Vagina (tissue), 2 donors: Measurements from ENCODE around the gene PLEKHB1. TPM values are rescaled to one million over a fixed set of nuclear protein-coding genes. Genes with fewer than 3 reads are reported as not detected.
"Not testable (repeated sequence)": the region's sequence is repeated elsewhere in the genome, so short reads cannot be mapped to it uniquely, and the experiment has no call there.

Experiments used
- DNase-seq, 2 donors: peaks; one replicate each; pipeline ENCODE4 v3.0.0-alpha.2; 2017; ENCODE audit errors: extremely low spot score in 2 of 2
- H3K27ac ChIP-seq: fragments of 200-600 bp; sonication (generic); one replicate; pipeline ENCODE4 v1.5.1; 2019
- H3K27me3 ChIP-seq: fragments of 200-600 bp; sonication (generic); one replicate; pipeline ENCODE4 v1.5.1; 2019
- H3K36me3 ChIP-seq, 2 donors: fragments of 200-600 bp; sonication (generic); one replicate each; pipeline ENCODE4 v1.5.1; 2017 to 2019
- H3K4me1 ChIP-seq: fragments of 200-600 bp; sonication (generic); one replicate; pipeline ENCODE4 v1.5.1; 2019
- H3K4me3 ChIP-seq, 2 donors: fragments of 200-600 bp; sonication (generic); 1 replicate in 1 of 2; 2 replicates in 1 of 2; pipeline ENCODE4 v1.5.1; 2016 to 2019
- H3K9me3 ChIP-seq: fragments of 200-600 bp; sonication (generic); one replicate; pipeline ENCODE4 v1.5.1; 2019
- CTCF ChIP-seq, 3 experiments: fragments of 450-650 bp in 2 of 3; fragments of 200-600 bp in 1 of 3; sonication (generic) in 1 of 3; IDR thresholded peaks; one replicate each; pipeline ENCODE4 v1.5.1; 2017 to 2019; ENCODE audit warnings: antibody characterized with exemption in 3 of 3, mild to moderate bottlenecking in 2 of 3, moderate library complexity in 2 of 3
- POLR2A ChIP-seq, 2 donors: fragments of 450-650 bp; IDR thresholded peaks; one replicate each; pipeline ENCODE4 v1.6.1; 2017; ENCODE audit warnings: antibody characterized with exemption in 2 of 2, mild to moderate bottlenecking in 2 of 2, moderate library complexity in 2 of 2
- POLR2AphosphoS5 ChIP-seq, 2 donors: sonication (generic); formaldehyde crosslinking; IDR thresholded peaks; one replicate each; pipeline ENCODE4 v1.9.0; 2017; ENCODE audit warnings: antibody characterized with exemption in 2 of 2, mild to moderate bottlenecking in 2 of 2, low read depth in 1 of 2; ENCODE audit not compliant: insufficient read depth in 1 of 2
- intact Hi-C: fragments of 100-400 bp; cut with DNase I; formaldehyde crosslinking; loops from one replicate; pipeline ENCODE4 v1.15.1; 2023
- total RNA-seq: library from RNA; depleted of rRNA; stranded (reverse); fragments of >200 nt; gene quantifications from one replicate; pipeline ENCODE4 v1.2.3, GENCODE V29; 2016

PLEKHB1 gene
- total RNA-seq, 1 donor from 2014 or later: 7.9 TPM

- intact Hi-C loops: loop anchor here (5.0 kb wide), 1 partner anchor 258 kb away; no protein-coding TSS in a partner anchor
- Histone ChIP-seq H3K36me3 (no peaks in the 10 kb centered on the region), H3K27ac (no peak overlapping the region), H3K9me3 (no peaks in the 10 kb centered on the region), H3K4me3 (no peak overlapping the region), H3K4me1 (peaks cover 11% of the 10 kb centered on the region), H3K27me3 (no peaks in the 10 kb centered on the region)
- no peak for TF ChIP-seq POLR2AphosphoS5 (IDR thresholded peaks at IDR 0.05; ENCODE audit: insufficient read depth in 1 of 2, low read depth in 1 of 2)
- no peak for TF ChIP-seq CTCF (IDR thresholded peaks at IDR 0.05)
- no peak for TF ChIP-seq POLR2A (IDR thresholded peaks at IDR 0.05)
- DNase-seq: no peak
Measured at GRCh38 chr11:73664877-73665276, 18.5 kb downstream of the PLEKHB1 start.

GRCh38 chr11:73667891-73668290 is 21.5 kb downstream of the PLEKHB1 start:
- Histone ChIP-seq H3K36me3 (no peaks in the 10 kb centered on the region), H3K4me3 (no peak overlapping the region), H3K27me3 (no peaks in the 10 kb centered on the region), H3K4me1 (peaks cover 6% of the 10 kb centered on the region), H3K9me3 (no peaks in the 10 kb centered on the region), H3K27ac (no peak overlapping the region)
- TF ChIP-seq CTCF (IDR thresholded peaks at IDR 0.05) (no peak), POLR2AphosphoS5 (IDR thresholded peaks at IDR 0.05; ENCODE audit: insufficient read depth in 1 of 2, low read depth in 1 of 2) (no peak), POLR2A (IDR thresholded peaks at IDR 0.05) (no peak)
- DNase-seq: no peak
- intact Hi-C loops: no loop called here

- H3K9me3 ChIP-seq: no peaks in the 10 kb centered on the region
- no peaks in the 10 kb centered on the region for H3K4me1 ChIP-seq
- H3K27me3 ChIP-seq: no peaks in the 10 kb centered on the region
- intact Hi-C loops: no loop called here
- no peak overlapping the region for H3K4me3 ChIP-seq
- H3K36me3 ChIP-seq: no peaks in the 10 kb centered on the region
- DNase-seq: no peak
- TF ChIP-seq POLR2AphosphoS5 (IDR thresholded peaks at IDR 0.05; ENCODE audit: insufficient read depth in 1 of 2, low read depth in 1 of 2) (no peak), CTCF (IDR thresholded peaks at IDR 0.05) (no peak), POLR2A (IDR thresholded peaks at IDR 0.05) (no peak)
- no peak overlapping the region for H3K27ac ChIP-seq
Measured at GRCh38 chr11:73670808-73671207, 24.4 kb downstream of the PLEKHB1 start.

GRCh38 chr11:73671701-73672100 is 25.3 kb downstream of the PLEKHB1 start:
- intact Hi-C loops: no loop called here
- Histone ChIP-seq H3K27ac (no peak overlapping the region), H3K4me1 (no peaks in the 10 kb centered on the region), H3K4me3 (no peak overlapping the region), H3K27me3 (no peaks in the 10 kb centered on the region), H3K9me3 (no peaks in the 10 kb centered on the region), H3K36me3 (peaks cover 0 to 3% of the 10 kb centered on the region in 2 donors)
- no peak for TF ChIP-seq CTCF (IDR thresholded peaks at IDR 0.05)
- TF ChIP-seq POLR2A (IDR thresholded peaks at IDR 0.05): no peak
- no peak for TF ChIP-seq POLR2AphosphoS5 (IDR thresholded peaks at IDR 0.05; ENCODE audit: insufficient read depth in 1 of 2, low read depth in 1 of 2)
- no peak for DNase-seq

GRCh38 chr11:73676552-73676951 is 30.2 kb downstream of the PLEKHB1 start:
- H3K27ac ChIP-seq, DNase-seq, H3K4me3 ChIP-seq, H3K27me3 ChIP-seq, H3K9me3 ChIP-seq, H3K4me1 ChIP-seq, intact Hi-C loops: not testable (repeated sequence)
- peaks cover 0 to 19% of the 10 kb centered on the region in 2 donors for H3K36me3 ChIP-seq

GRCh38 chr11:73680687-73681086 is 34.3 kb downstream of the PLEKHB1 start:
- no peak for DNase-seq
- Histone ChIP-seq H3K36me3 (peaks cover 0 to 22% of the 10 kb centered on the region in 2 donors), H3K4me3 (no peak overlapping the region), H3K27ac (no peak overlapping the region), H3K9me3 (no peaks in the 10 kb centered on the region), H3K4me1 (no peaks in the 10 kb centered on the region), H3K27me3 (no peaks in the 10 kb centered on the region)
- TF ChIP-seq POLR2AphosphoS5 (IDR thresholded peaks at IDR 0.05; ENCODE audit: insufficient read depth in 1 of 2, low read depth in 1 of 2) (no peak), CTCF (IDR thresholded peaks at IDR 0.05) (no peak), POLR2A (IDR thresholded peaks at IDR 0.05) (no peak)
- intact Hi-C loops: no loop called here
